Measurements from ENCODE around the gene NMNAT2. TPM values are rescaled to one million over a fixed set of nuclear protein-coding genes. Genes with fewer than 3 reads are reported as not detected.
A peak's percentile ranks its signal among the peaks of the same experiment; 100 is the strongest.

Gene NMNAT2
- total and polyA plus RNA-seq, 12 donors: 0.35 to 6.1 (median 2.9) TPM

GRCh38 chr1:183319606-183320005 is 98.6 kb downstream of the NMNAT2 start:
- no peaks in the 10 kb centered on the region for H3K9me3 ChIP-seq (replicated peaks in 1 of 3)
- TF ChIP-seq POLR2A (IDR thresholded peaks at IDR 0.05) (no peak), CTCF (IDR thresholded peaks at IDR 0.05) (no peak)
- no peaks in the 10 kb centered on the region for H3K4me1 ChIP-seq (replicated peaks in 1 of 2)
- no peaks in the 10 kb centered on the region for H3K27me3 ChIP-seq
- no peak overlapping the region for H3K4me3 ChIP-seq
- intact Hi-C loops (cut with DNase I): loop anchor here in 1 of 2 donors (5.0 kb wide), 1 partner anchor 37 kb away; no protein-coding TSS in a partner anchor
- WGBS, 4 donors: 68 to 77% (median 73%) methylated on average over 4 of the region's 4 CpGs
- H3K36me3 ChIP-seq (replicated peaks in 1 of 2): no peaks in the 10 kb centered on the region
- DNase-seq: no peak
- no peak overlapping the region for H3K27ac ChIP-seq

- DNase-seq: no peak
- WGBS, 4 donors: 89 to 100% (median 94%) methylated on average over 3 to 4 of the region's 4 CpGs
- H3K4me1 ChIP-seq (replicated peaks in 1 of 2): no peaks in the 10 kb centered on the region
- no peak overlapping the region for H3K27ac ChIP-seq
- no peaks in the 10 kb centered on the region for H3K36me3 ChIP-seq (replicated peaks in 1 of 2)
- H3K9me3 ChIP-seq (replicated peaks in 1 of 3): no peaks in the 10 kb centered on the region
- H3K27me3 ChIP-seq: no peaks in the 10 kb centered on the region
- no peak overlapping the region for H3K4me3 ChIP-seq
- intact Hi-C loops (cut with DNase I): loop anchor here in 1 of 2 donors (5.0 kb wide), 1 partner anchor 37 kb away; no protein-coding TSS in a partner anchor
- TF ChIP-seq POLR2A (IDR thresholded peaks at IDR 0.05) (no peak), CTCF (IDR thresholded peaks at IDR 0.05) (no peak)
Observed at GRCh38 chr1:183319051-183319450, 99.1 kb downstream of the NMNAT2 start.

- no peak for TF ChIP-seq POLR2A (IDR thresholded peaks at IDR 0.05)
- peak in 5 of 6 experiments; percentile 30 to 57 (median 53) for TF ChIP-seq CTCF (IDR thresholded peaks at IDR 0.05)
- DNase-seq: peak; percentile 51 to 83 (median 77)
- no peaks in the 10 kb centered on the region for H3K4me1 ChIP-seq (replicated peaks in 1 of 2)
- WGBS, 4 donors: 31 to 38% (median 37%) methylated on average over 4 of the region's 4 CpGs
- no peaks in the 10 kb centered on the region for H3K27me3 ChIP-seq
- intact Hi-C loops (cut with DNase I): loop anchor here in 1 of 2 donors (5.0 kb wide), 1 partner anchor 36 kb away; no protein-coding TSS in a partner anchor
- no peaks in the 10 kb centered on the region for H3K36me3 ChIP-seq (replicated peaks in 1 of 2)
- no peaks in the 10 kb centered on the region for H3K9me3 ChIP-seq (replicated peaks in 1 of 3)
- H3K27ac ChIP-seq: peak overlapping the region in 2 of 5 donors; percentile 45 to 62
- no peak overlapping the region for H3K4me3 ChIP-seq
Observed at GRCh38 chr1:183318433-183318832, 99.7 kb downstream of the NMNAT2 start.

GRCh38 chr1:183315991-183316758 is 102.0 kb downstream of the NMNAT2 start:
- TF ChIP-seq POLR2A (IDR thresholded peaks at IDR 0.05) (no peak), CTCF (IDR thresholded peaks at IDR 0.05) (no peak)
- no peak overlapping the region for H3K4me3 ChIP-seq
- DNase-seq: no peak
- H3K36me3 ChIP-seq (replicated peaks in 1 of 2): no peaks in the 10 kb centered on the region
- H3K27me3 ChIP-seq: no peaks in the 10 kb centered on the region
- no peak overlapping the region for H3K27ac ChIP-seq
- H3K4me1 ChIP-seq (replicated peaks in 1 of 2): no peaks in the 10 kb centered on the region
- no peaks in the 10 kb centered on the region for H3K9me3 ChIP-seq (replicated peaks in 1 of 3)
- intact Hi-C loops (cut with DNase I): loop anchor here in 1 of 2 donors (5.0 kb wide), 1 partner anchor 34 kb away; no protein-coding TSS in a partner anchor
- WGBS, 4 donors: 65 to 75% (median 65%) methylated on average over 6 of the region's 6 CpGs

Measured in adrenal gland (tissue), 12 donors.